CD14-positive monocyte (primary cell): ENCODE results near the gene OLFM1. TPM values are rescaled to one million over a fixed set of nuclear protein-coding genes. Genes with fewer than 3 reads are reported as not detected.

Experiments used
- DNase-seq, 3 donors: peaks; one replicate each; pipeline ENCODE4 v3.0.0-alpha.2; 2011 to 2022
- H2AFZ ChIP-seq: 2 replicates; pipeline ENCODE4 v1.6.0; 2012; ENCODE audit warnings: mild to moderate bottlenecking, low read depth, low read length, inconsistent platforms; ENCODE audit not compliant: insufficient read depth, poor library complexity, severe bottlenecking
- H3K27ac ChIP-seq, 2 donors: 1 replicate in 1 of 2; 2 replicates in 1 of 2; pipeline ENCODE4 v1.5.1; 2012 to 2013; ENCODE audit warnings: low read length in 2 of 2, control low read depth in 1 of 2, inconsistent platforms in 1 of 2, low read depth in 1 of 2, mild to moderate bottlenecking in 1 of 2
- H3K27me3 ChIP-seq, 2 donors: one replicate each; pipeline versions ENCODE4 v1.6.0 to v1.6.1; 2011 to 2013; ENCODE audit warnings: low read length in 2 of 2; ENCODE audit not compliant: control insufficient read depth in 2 of 2, insufficient read depth in 2 of 2
- H3K36me3 ChIP-seq, 2 donors: replicated peaks in 1 of 2; 1 replicate in 1 of 2; 2 replicates in 1 of 2; pipeline versions ENCODE4 v1.5.1 to v1.6.1; 2012 to 2013; ENCODE audit warnings: low read length in 2 of 2, control low read depth in 1 of 2, inconsistent platforms in 1 of 2, mild to moderate bottlenecking in 1 of 2; ENCODE audit not compliant: insufficient read depth in 2 of 2, control insufficient read depth in 1 of 2
- H3K4me1 ChIP-seq, 2 donors: 1 replicate in 1 of 2; 2 replicates in 1 of 2; pipeline versions ENCODE4 v1.5.1 to v1.6.1; 2012 to 2013; ENCODE audit warnings: low read length in 2 of 2, control low read depth in 1 of 2, inconsistent platforms in 1 of 2, mild to moderate bottlenecking in 1 of 2, moderate library complexity in 1 of 2; ENCODE audit not compliant: insufficient read depth in 2 of 2, control insufficient read depth in 1 of 2
- H3K4me2 ChIP-seq: replicated peaks from 2 replicates; pipeline ENCODE3; 2012; ENCODE audit warnings: low read length, moderate library complexity, mild to moderate bottlenecking; ENCODE audit not compliant: poor library complexity, severe bottlenecking; ENCODE audit errors: extremely low read depth
- H3K4me3 ChIP-seq, 3 experiments: fragments of 200-600 bp in 1 of 3; sonication (generic) in 1 of 3; replicated peaks in 1 of 3; 1 replicate in 2 of 3; 2 replicates in 1 of 3; pipeline ENCODE4 v1.5.1; 2011 to 2013; ENCODE audit warnings: low read length in 3 of 3, mild to moderate bottlenecking in 3 of 3, control low read depth in 2 of 3, low read depth in 2 of 3, inconsistent platforms in 1 of 3, moderate library complexity in 1 of 3
- H3K79me2 ChIP-seq: 2 replicates; pipeline ENCODE4 v1.6.0; 2012; ENCODE audit warnings: mild to moderate bottlenecking, control low read depth, inconsistent platforms, low read length, moderate library complexity; ENCODE audit not compliant: insufficient read depth
- H3K9ac ChIP-seq: 2 replicates; pipeline ENCODE4 v1.6.0; 2017; ENCODE audit warnings: low read length, mild to moderate bottlenecking; ENCODE audit not compliant: insufficient read depth, poor library complexity, severe bottlenecking
- H3K9me3 ChIP-seq, 2 donors: replicated peaks in 1 of 2; 1 replicate in 1 of 2; 2 replicates in 1 of 2; pipeline versions ENCODE4 v1.5.1 to v1.6.1; 2012 to 2013; ENCODE audit warnings: low read length in 2 of 2, control low read depth in 1 of 2; ENCODE audit not compliant: control insufficient read depth in 1 of 2, insufficient read depth in 1 of 2
- H4K20me1 ChIP-seq: 2 replicates; pipeline ENCODE4 v1.6.0; 2012; ENCODE audit warnings: mild to moderate bottlenecking, low read length, control low read depth, moderate library complexity; ENCODE audit not compliant: insufficient read depth
- H3K27ac Mint-ChIP-seq, 7 donors: one replicate each; pipeline ENCODE4 v1.8.0; 2020; ENCODE audit warnings: mild to moderate bottlenecking in 7 of 7, mixed read lengths in 7 of 7, moderate library complexity in 6 of 7, inconsistent platforms in 2 of 7
- H3K27me3 Mint-ChIP-seq, 3 donors: one replicate each; pipeline ENCODE4 v1.8.0; 2021 to 2022; ENCODE audit warnings: low read depth in 3 of 3, mild to moderate bottlenecking in 3 of 3, mixed read lengths in 3 of 3, moderate library complexity in 3 of 3, inconsistent platforms in 1 of 3
- H3K36me3 Mint-ChIP-seq, 2 donors: one replicate each; pipeline ENCODE4 v1.8.0; 2020; ENCODE audit warnings: mixed read lengths in 2 of 2, inconsistent platforms in 1 of 2, mild to moderate bottlenecking in 1 of 2
- H3K4me1 Mint-ChIP-seq: one replicate; pipeline ENCODE4 v1.8.0; 2020; ENCODE audit warnings: mild to moderate bottlenecking, mixed read lengths
- H3K4me3 Mint-ChIP-seq, 2 donors: one replicate each; pipeline ENCODE4 v1.8.0; 2020; ENCODE audit warnings: mild to moderate bottlenecking in 2 of 2, mixed read lengths in 2 of 2, moderate library complexity in 1 of 2
- H3K9me3 Mint-ChIP-seq, 7 donors: one replicate each; pipeline ENCODE4 v1.8.0; 2020 to 2022; ENCODE audit warnings: mixed read lengths in 7 of 7, mild to moderate bottlenecking in 6 of 7, moderate library complexity in 6 of 7, inconsistent platforms in 2 of 7
- WGBS: methylation state at CpG from one replicate; pipeline ENCODE4 v1.1.5; 2013; ENCODE audit warnings: missing lambda C conversion rate; ENCODE audit not compliant: insufficient coverage; 5-methylcytosine and 5-hydroxymethylcytosine counted together
- intact Hi-C, 2 donors: fragments of 100-400 bp; cut with micrococcal nuclease; formaldehyde crosslinking; loops; one replicate each; pipeline versions ENCODE4 v1.15.0 to v1.15.1; 2023
- polyA plus RNA-seq, 3 donors: library from polyadenylated mRNA; depleted of rRNA in 1 of 3; unstranded in 2 of 3; stranded (reverse) in 1 of 3; fragments of 300-500 nt in 2 of 3; fragments of >200 nt in 1 of 3; fragmentation: Illumina TruSeq in 2 of 3; gene quantifications; 1 replicate in 2 of 3; 2 replicates in 1 of 3; pipeline ENCODE4 v1.2.3, GENCODE V29; 2012 to 2021
- TF ChIP-seq, protein P1 (sequence below): fragments of 200-600 bp; IDR thresholded peaks from one replicate; pipeline ENCODE4 v1.8.0; 2022; ENCODE audit warnings: antibody characterized with exemption, mild to moderate bottlenecking

Gene OLFM1
- polyA plus RNA-seq, 3 donors = 7.6 to 10.9 (median 9.4) TPM

DNA sequence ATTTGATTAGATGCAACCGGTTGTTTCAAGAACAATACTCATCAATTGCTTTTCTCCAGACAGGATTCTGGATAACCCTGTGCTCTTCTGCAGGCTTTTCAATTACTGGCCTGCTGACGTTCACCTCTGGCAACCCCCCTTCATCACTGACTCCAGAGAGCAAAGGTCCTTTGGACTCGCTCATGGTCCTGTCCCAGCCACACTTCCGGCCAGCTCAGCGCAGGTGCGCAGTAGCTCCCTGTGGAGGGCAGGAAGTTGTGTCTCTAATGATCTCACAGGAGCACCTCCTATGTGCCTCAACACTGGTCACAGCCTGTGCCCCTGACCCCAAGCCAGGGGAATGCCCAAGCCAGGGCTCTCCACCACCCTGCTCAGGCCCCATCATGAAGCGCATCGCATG, 44.0 kb downstream of the OLFM1 start:
- Histone ChIP-seq H3K4me1 (no peaks in the 10 kb centered on the region), H3K36me3 (no peaks in the 10 kb centered on the region), H3K9ac (no peak overlapping the region), H3K27ac (no peak overlapping the region), H3K4me2 (no peak overlapping the region), H3K4me3 (no peak overlapping the region), H4K20me1 (no peaks in the 10 kb centered on the region), H3K27me3 (peaks cover 0 to 3% of the 10 kb centered on the region in 2 donors), H3K79me2 (no peaks in the 10 kb centered on the region), H2AFZ (no peak overlapping the region), H3K9me3 (peaks cover 0 to 9% of the 10 kb centered on the region in 2 donors)
- TF ChIP-seq, protein P1, sequence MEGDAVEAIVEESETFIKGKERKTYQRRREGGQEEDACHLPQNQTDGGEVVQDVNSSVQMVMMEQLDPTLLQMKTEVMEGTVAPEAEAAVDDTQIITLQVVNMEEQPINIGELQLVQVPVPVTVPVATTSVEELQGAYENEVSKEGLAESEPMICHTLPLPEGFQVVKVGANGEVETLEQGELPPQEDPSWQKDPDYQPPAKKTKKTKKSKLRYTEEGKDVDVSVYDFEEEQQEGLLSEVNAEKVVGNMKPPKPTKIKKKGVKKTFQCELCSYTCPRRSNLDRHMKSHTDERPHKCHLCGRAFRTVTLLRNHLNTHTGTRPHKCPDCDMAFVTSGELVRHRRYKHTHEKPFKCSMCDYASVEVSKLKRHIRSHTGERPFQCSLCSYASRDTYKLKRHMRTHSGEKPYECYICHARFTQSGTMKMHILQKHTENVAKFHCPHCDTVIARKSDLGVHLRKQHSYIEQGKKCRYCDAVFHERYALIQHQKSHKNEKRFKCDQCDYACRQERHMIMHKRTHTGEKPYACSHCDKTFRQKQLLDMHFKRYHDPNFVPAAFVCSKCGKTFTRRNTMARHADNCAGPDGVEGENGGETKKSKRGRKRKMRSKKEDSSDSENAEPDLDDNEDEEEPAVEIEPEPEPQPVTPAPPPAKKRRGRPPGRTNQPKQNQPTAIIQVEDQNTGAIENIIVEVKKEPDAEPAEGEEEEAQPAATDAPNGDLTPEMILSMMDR = no peak
- peaks cover 4 to 15% (median 13%) of the 10 kb centered on the region in 3 donors for H3K27me3 Mint-ChIP-seq
- WGBS = 90% methylated on average over 5 of the region's 8 CpGs
- intact Hi-C loops = no loop called here
- H3K4me1 Mint-ChIP-seq = no peaks in the 10 kb centered on the region
- H3K9me3 Mint-ChIP-seq = peaks cover 2 to 16% (median 7%) of the 10 kb centered on the region in 7 donors
- no peak for DNase-seq
- no peak overlapping the region for H3K4me3 Mint-ChIP-seq
- peak overlapping the region in 1 of 7 donors; percentile 64 for H3K27ac Mint-ChIP-seq
- H3K36me3 Mint-ChIP-seq = no peaks in the 10 kb centered on the region

DNA sequence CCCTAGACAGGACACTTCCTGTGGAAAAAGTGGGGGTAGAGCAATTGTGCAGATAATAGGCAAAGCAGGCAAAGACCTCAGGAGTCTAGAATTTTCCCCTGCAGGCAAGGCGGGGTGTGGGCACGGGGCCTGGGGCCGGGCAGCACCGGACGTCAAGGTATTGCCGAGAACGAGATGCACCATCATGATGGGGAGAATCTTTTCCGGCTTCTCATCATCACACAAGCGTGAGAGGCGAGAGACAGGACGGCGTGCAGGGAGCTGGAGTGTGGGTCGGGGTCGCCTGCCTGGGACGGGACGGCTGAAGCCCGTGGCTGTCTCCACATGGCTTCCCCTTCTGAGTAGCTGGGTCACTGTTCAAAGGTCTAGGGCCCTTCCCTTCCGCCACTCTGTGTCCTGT, 44.5 kb downstream of the OLFM1 start:
- WGBS = 91% methylated on average over 18 of the region's 18 CpGs
- Histone ChIP-seq H3K27me3 (peaks cover 0 to 3% of the 10 kb centered on the region in 2 donors), H4K20me1 (no peaks in the 10 kb centered on the region), H3K4me3 (no peak overlapping the region), H3K27ac (no peak overlapping the region), H3K36me3 (no peaks in the 10 kb centered on the region), H3K4me2 (no peak overlapping the region), H3K4me1 (no peaks in the 10 kb centered on the region), H3K9me3 (peaks cover 0 to 9% of the 10 kb centered on the region in 2 donors), H3K79me2 (no peaks in the 10 kb centered on the region), H2AFZ (no peak overlapping the region), H3K9ac (no peak overlapping the region)
- intact Hi-C loops = no loop called here
- TF ChIP-seq, protein P1 = no peak
- H3K27ac Mint-ChIP-seq = no peak overlapping the region
- H3K36me3 Mint-ChIP-seq = no peaks in the 10 kb centered on the region
- H3K27me3 Mint-ChIP-seq = peaks cover 6 to 17% (median 13%) of the 10 kb centered on the region in 3 donors
- DNase-seq = no peak
- H3K4me1 Mint-ChIP-seq = no peaks in the 10 kb centered on the region
- H3K9me3 Mint-ChIP-seq = peaks cover 2 to 19% (median 7%) of the 10 kb centered on the region in 7 donors
- H3K4me3 Mint-ChIP-seq = no peak overlapping the region
